IMR-90 (cell line): ENCODE data around the gene TENM3. TPM values are rescaled to one million over a fixed set of nuclear protein-coding genes. Genes with fewer than 3 reads are reported as not detected.

Experiments
- ATAC-seq: fragments of 200-7000 bp; cut with Tn5 transposase; 2 replicates; pipeline ENCODE4 v1.9.1; 2020; ENCODE audit warnings: low read depth, mild to moderate bottlenecking, moderate library complexity
- BruUV-seq: library from RNA; stranded (reverse); fragments of 400-500 nt; replicated peaks from 2 replicates; lab custom pipeline; 2021; lab: Mats Ljungman, UMichigan
- CTCF ChIA-PET: fragments of 300-600 bp; formaldehyde crosslinking; extraction: SDS; loops from one replicate; lab custom pipeline; 2021; ENCODE audit warnings: antibody characterized with exemption; lab: Yijun Ruan, JAX
- POLR2A ChIA-PET: fragments of 300-600 bp; sonication (Branson Sonifier 250); formaldehyde crosslinking; loops from one replicate; lab custom pipeline; 2022; ENCODE audit warnings: antibody characterized with exemption; ENCODE audit not compliant: unreplicated experiment; lab: Charles Lee
- DNase-seq: peaks from one replicate; pipeline ENCODE4 v3.0.0; 2013
- H2AFZ ChIP-seq: replicated peaks from 2 replicates; pipeline ENCODE3; 2013; ENCODE audit warnings: low read length, mild to moderate bottlenecking; ENCODE audit not compliant: poor library complexity
- H2AK5ac ChIP-seq: 2 replicates; pipeline ENCODE4 v1.6.1; 2013; ENCODE audit warnings: low read depth, low read length, inconsistent platforms
- H2AK9ac ChIP-seq: replicated peaks from 2 replicates; pipeline ENCODE3; 2013; ENCODE audit warnings: mild to moderate bottlenecking, low read depth, low read length, moderate library complexity; ENCODE audit not compliant: poor library complexity
- H2BK120ac ChIP-seq: 2 replicates; pipeline ENCODE4 v1.6.1; 2013; ENCODE audit warnings: low read depth, low read length, inconsistent platforms
- H2BK15ac ChIP-seq: 3 replicates; pipeline ENCODE4 v1.6.1; 2013; ENCODE audit warnings: low read depth, low read length, inconsistent platforms
- H2BK20ac ChIP-seq: 2 replicates; pipeline ENCODE4 v1.6.1; 2013; ENCODE audit warnings: low read depth, mild to moderate bottlenecking, inconsistent platforms, low read length, moderate library complexity
- H2BK5ac ChIP-seq: 2 replicates; pipeline ENCODE4 v1.6.1; 2013; ENCODE audit warnings: mild to moderate bottlenecking, low read depth, low read length, inconsistent platforms; ENCODE audit not compliant: poor library complexity, severe bottlenecking
- H3K14ac ChIP-seq: replicated peaks from 2 replicates; pipeline ENCODE4 v1.6.1; 2013; ENCODE audit warnings: low read depth, low read length, inconsistent platforms
- H3K18ac ChIP-seq: 2 replicates; pipeline ENCODE4 v1.6.1; 2013; ENCODE audit warnings: low read depth, low read length, control low read depth
- H3K23ac ChIP-seq: 2 replicates; pipeline ENCODE4 v1.6.1; 2013; ENCODE audit warnings: low read depth, low read length, inconsistent platforms
- H3K27ac ChIP-seq: 2 replicates; pipeline ENCODE4 v1.5.1; 2013; ENCODE audit warnings: mild to moderate bottlenecking, control low read depth, low read length; ENCODE audit not compliant: insufficient read depth
- H3K27me3 ChIP-seq: 2 replicates; pipeline ENCODE4 v1.6.1; 2013; ENCODE audit warnings: low read length; ENCODE audit not compliant: control insufficient read depth, insufficient read depth
- H3K36me3 ChIP-seq: 2 replicates; pipeline ENCODE4 v1.6.1; 2013; ENCODE audit warnings: low read length, mixed read lengths; ENCODE audit not compliant: control insufficient read depth, insufficient read depth
- H3K4ac ChIP-seq: 2 replicates; pipeline ENCODE4 v1.6.1; 2013; ENCODE audit warnings: low read depth, low read length, inconsistent platforms
- H3K4me1 ChIP-seq: 2 replicates; pipeline ENCODE4 v1.6.1; 2013; ENCODE audit warnings: low read length, mixed read lengths; ENCODE audit not compliant: control insufficient read depth, insufficient read depth
- H3K4me2 ChIP-seq: 2 replicates; pipeline ENCODE4 v1.6.1; 2013; ENCODE audit warnings: low read depth, mild to moderate bottlenecking, control low read depth, low read length, moderate library complexity
- H3K4me3 ChIP-seq: 2 replicates; pipeline ENCODE4 v1.5.1; 2013; ENCODE audit warnings: low read depth, mild to moderate bottlenecking, control low read depth, low read length, moderate library complexity; ENCODE audit not compliant: insufficient read depth
- H3K56ac ChIP-seq: 2 replicates; pipeline ENCODE4 v1.6.1; 2013; ENCODE audit warnings: low read length, inconsistent platforms; ENCODE audit not compliant: insufficient read depth; ENCODE audit errors: extremely low read depth
- H3K79me1 ChIP-seq, 2 experiments: 2 replicates each; pipeline ENCODE4 v1.6.1; 2013; ENCODE audit warnings: low read length in 2 of 2, inconsistent platforms in 1 of 2, low read depth in 1 of 2
- H3K9ac ChIP-seq: 2 replicates; pipeline ENCODE4 v1.6.1; 2013; ENCODE audit warnings: low read depth, low read length, control low read depth
- H3K9me1 ChIP-seq: 2 replicates; pipeline ENCODE4 v1.6.1; 2013; ENCODE audit warnings: low read length, inconsistent platforms; ENCODE audit not compliant: insufficient read depth
- H3K9me3 ChIP-seq: 2 replicates; pipeline ENCODE4 v1.6.1; 2013; ENCODE audit warnings: low read length; ENCODE audit not compliant: control insufficient read depth, insufficient read depth
- H4K20me1 ChIP-seq: 2 replicates; pipeline ENCODE4 v1.6.1; 2013; ENCODE audit warnings: low read length, inconsistent platforms; ENCODE audit not compliant: insufficient read depth
- H4K5ac ChIP-seq: 2 replicates; pipeline ENCODE4 v1.6.1; 2013; ENCODE audit warnings: mild to moderate bottlenecking, low read depth, low read length, control low read depth
- H4K8ac ChIP-seq, 2 experiments: 2 replicates each; pipeline ENCODE4 v1.6.1; 2013; ENCODE audit warnings: low read depth in 2 of 2, low read length in 2 of 2, control low read depth in 1 of 2, inconsistent platforms in 1 of 2
- H4K91ac ChIP-seq: 2 replicates; pipeline ENCODE4 v1.6.1; 2013; ENCODE audit warnings: low read depth, low read length, inconsistent platforms; ENCODE audit not compliant: insufficient read depth
- BHLHE40 ChIP-seq: fragments of 150-350 bp; IDR thresholded peaks from 2 replicates; pipeline ENCODE4 v1.6.1; 2016; ENCODE audit warnings: mild to moderate bottlenecking, low read depth, low read length
- CEBPB ChIP-seq: IDR thresholded peaks from 2 replicates; pipeline ENCODE4 v1.6.1; 2012; ENCODE audit warnings: low read depth, low read length, improper control_type of control experiment
- CHD1 ChIP-seq: IDR thresholded peaks from 2 replicates; pipeline ENCODE4 v1.6.1; 2012; ENCODE audit warnings: low read depth, low read length, improper control_type of control experiment
- CTCF ChIP-seq: conservative IDR thresholded peaks from 2 replicates; pipeline ENCODE4 v1.5.1; 2012; ENCODE audit warnings: mild to moderate bottlenecking, low read depth, low read length, improper control_type of control experiment
- ELK1 ChIP-seq: fragments of 150-350 bp; IDR thresholded peaks from 2 replicates; pipeline ENCODE4 v1.6.1; 2016; ENCODE audit warnings: low read depth, mild to moderate bottlenecking, low read length, moderate library complexity, borderline replicate concordance
- FOS ChIP-seq: fragments of 150-350 bp; IDR thresholded peaks from 2 replicates; pipeline ENCODE4 v1.6.1; 2016; ENCODE audit warnings: low read depth, low read length
- MAFK ChIP-seq: IDR thresholded peaks from 2 replicates; pipeline ENCODE4 v1.6.1; 2012; ENCODE audit warnings: low read depth, low read length, improper control_type of control experiment
- MAZ ChIP-seq: IDR thresholded peaks from 2 replicates; pipeline ENCODE4 v1.6.1; 2012; ENCODE audit warnings: low read depth, mild to moderate bottlenecking, low read length, improper control_type of control experiment, moderate library complexity, borderline replicate concordance
- MXI1 ChIP-seq: IDR thresholded peaks from 2 replicates; pipeline ENCODE4 v1.6.1; 2012; ENCODE audit warnings: low read depth, mild to moderate bottlenecking, low read length, moderate library complexity, borderline replicate concordance
- NFE2L2 ChIP-seq: fragments of 150-350 bp; IDR thresholded peaks from 2 replicates; pipeline ENCODE4 v1.6.1; 2016; ENCODE audit warnings: low read depth, mild to moderate bottlenecking, low read length
- POLR2A ChIP-seq: IDR thresholded peaks from 2 replicates; pipeline ENCODE4 v1.6.1; 2012; ENCODE audit warnings: mild to moderate bottlenecking, low read depth, low read length
- RAD21 ChIP-seq: IDR thresholded peaks from 2 replicates; pipeline ENCODE4 v1.6.1; 2012; ENCODE audit warnings: low read length, improper control_type of control experiment
- RCOR1 ChIP-seq: IDR thresholded peaks from 2 replicates; pipeline ENCODE4 v1.6.1; 2012; ENCODE audit warnings: mild to moderate bottlenecking, low read length, improper control_type of control experiment; ENCODE audit not compliant: insufficient replicate concordance
- RFX5 ChIP-seq: IDR thresholded peaks from 2 replicates; pipeline ENCODE4 v1.8.0; 2012; ENCODE audit warnings: low read depth, mild to moderate bottlenecking, low read length, moderate library complexity
- SMC3 ChIP-seq: fragments of 150-350 bp; IDR thresholded peaks from 2 replicates; pipeline ENCODE4 v1.6.1; 2016; ENCODE audit warnings: low read depth, mild to moderate bottlenecking, antibody characterized with exemption, low read length, moderate library complexity
- USF2 ChIP-seq: fragments of 150-350 bp; IDR thresholded peaks from 2 replicates; pipeline ENCODE4 v1.6.1; 2017; ENCODE audit warnings: mild to moderate bottlenecking, antibody characterized with exemption, low read length, low read depth
- WGBS, 2 experiments: methylation state at CpG; one replicate each; pipeline versions ENCODE4 v1.1.5 to v1.1.7; 2013; ENCODE audit warnings: missing lambda C conversion rate in 2 of 2; ENCODE audit not compliant: insufficient read length in 1 of 2; ENCODE audit errors: extremely low coverage in 2 of 2; 5-methylcytosine and 5-hydroxymethylcytosine counted together
- dilution Hi-C: fragments of 300-500 bp; cut with HindIII; formaldehyde crosslinking; loops from one replicate; pipeline ENCODE4 v1.14.3; 2018; ENCODE audit warnings: low sequenced_read_pairs; ENCODE audit not compliant: unreplicated experiment
- in situ Hi-C: fragments of 300-500 bp; cut with MboI; formaldehyde crosslinking; loops from 3 replicates; pipeline ENCODE4 v1.14.3; 2019; ENCODE audit warnings: low sequenced_read_pairs, inconsistent platforms, mixed read lengths
- intact Hi-C: fragments of 100-400 bp; cut with micrococcal nuclease; formaldehyde crosslinking; loops from 2 replicates; pipeline ENCODE4 v1.10.0; 2022
- polyA plus RNA-seq, 3 experiments: library from polyadenylated mRNA; depleted of rRNA; stranded (reverse); fragments of >200 nt; gene quantifications; 2 replicates each; pipeline ENCODE4 v1.2.3, GENCODE V29; 2012; ENCODE audit warnings: low replicate concordance in 1 of 3
- total RNA-seq: library from RNA; depleted of rRNA; stranded (reverse); fragments of >200 nt; gene quantifications from 2 replicates; pipeline ENCODE4 v1.2.3, GENCODE V29; 2012

Gene TENM3
- total and polyA plus RNA-seq, 2 of the 4 experiments (the other 2 are of a cell fraction) = 29.9 to 173 TPM

DNA sequence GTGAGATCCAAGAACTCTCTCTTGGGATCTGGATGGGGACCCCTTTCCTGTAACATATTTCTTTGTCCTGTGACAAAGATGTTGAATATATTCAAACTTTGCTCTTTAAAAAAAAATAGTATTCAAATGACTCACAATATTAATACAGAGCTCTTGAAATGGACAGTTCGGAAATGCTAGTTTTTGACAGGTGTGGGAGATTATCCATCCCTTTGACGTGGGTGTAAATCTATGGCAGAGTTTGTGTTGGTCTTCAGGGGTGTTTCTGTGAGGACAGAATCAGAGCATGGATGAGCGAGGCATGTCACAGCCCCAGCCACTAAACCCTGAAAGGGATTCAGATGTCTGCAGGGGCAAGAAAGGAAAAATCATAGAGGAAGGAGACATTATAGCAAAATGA, 25.8 kb downstream of the TENM3 start:
- no peaks in the 10 kb centered on the region for H3K9me3 ChIP-seq
- H2BK15ac ChIP-seq = no peak overlapping the region
- TF ChIP-seq RFX5 (no peak), MAZ (no peak), CEBPB (no peak), CHD1 (no peak), MXI1 (no peak), USF2 (no peak), CTCF (no peak), RAD21 (no peak), SMC3 (no peak), ELK1 (no peak), MAFK (no peak), POLR2A (no peak), FOS (no peak), NFE2L2 (no peak), RCOR1 (no peak), BHLHE40 (no peak)
- no peak overlapping the region for H3K56ac ChIP-seq
- no peak overlapping the region for H3K9ac ChIP-seq
- no peak overlapping the region for H3K23ac ChIP-seq
- intact Hi-C loops (no loop called here), in situ Hi-C loops (no loop called here), dilution Hi-C loops (no loop called here)
- DNase-seq (no peak), ATAC-seq (no peak)
- no peaks in the 10 kb centered on the region for H3K9me1 ChIP-seq
- H3K14ac ChIP-seq = no peak overlapping the region
- no peak overlapping the region for H3K18ac ChIP-seq
- H2AFZ ChIP-seq = no peak overlapping the region
- H2AK5ac ChIP-seq = no peak overlapping the region
- no peak overlapping the region for H2AK9ac ChIP-seq
- no peak overlapping the region for H2BK120ac ChIP-seq
- H2BK20ac ChIP-seq = no peak overlapping the region
- H2BK5ac ChIP-seq = no peak overlapping the region
- no peak overlapping the region for H4K5ac ChIP-seq
- no peaks in the 10 kb centered on the region for H3K79me1 ChIP-seq
- POLR2A ChIA-PET = no interaction called here
- no peak overlapping the region for H3K4me3 ChIP-seq
- H3K4me2 ChIP-seq = no peak overlapping the region
- no peaks in the 10 kb centered on the region for H3K4me1 ChIP-seq
- no TSS peak for BruUV-seq
- no peaks in the 10 kb centered on the region for H3K27me3 ChIP-seq
- H3K27ac ChIP-seq = no peak overlapping the region
- CTCF ChIA-PET = no interaction called here
- H4K20me1 ChIP-seq = no peaks in the 10 kb centered on the region
- WGBS, 2 experiments = no CpG with 5 or more reads among the region's 3 CpGs
- H4K8ac ChIP-seq = no peak overlapping the region
- no peak overlapping the region for H3K4ac ChIP-seq
- no peak overlapping the region for H4K91ac ChIP-seq
- no peaks in the 10 kb centered on the region for H3K36me3 ChIP-seq
